GM18502 (cell line): ENCODE data around the gene OXCT2.

ENCODE experiments used
- ATAC-seq: cut with Tn5 transposase; IDR thresholded peaks from one replicate; pipeline ENCODE4 v1.9.1; 2021; ENCODE audit warnings: mild to moderate bottlenecking; ENCODE audit not compliant: unreplicated experiment, poor library complexity

OXCT2 gene

DNA sequence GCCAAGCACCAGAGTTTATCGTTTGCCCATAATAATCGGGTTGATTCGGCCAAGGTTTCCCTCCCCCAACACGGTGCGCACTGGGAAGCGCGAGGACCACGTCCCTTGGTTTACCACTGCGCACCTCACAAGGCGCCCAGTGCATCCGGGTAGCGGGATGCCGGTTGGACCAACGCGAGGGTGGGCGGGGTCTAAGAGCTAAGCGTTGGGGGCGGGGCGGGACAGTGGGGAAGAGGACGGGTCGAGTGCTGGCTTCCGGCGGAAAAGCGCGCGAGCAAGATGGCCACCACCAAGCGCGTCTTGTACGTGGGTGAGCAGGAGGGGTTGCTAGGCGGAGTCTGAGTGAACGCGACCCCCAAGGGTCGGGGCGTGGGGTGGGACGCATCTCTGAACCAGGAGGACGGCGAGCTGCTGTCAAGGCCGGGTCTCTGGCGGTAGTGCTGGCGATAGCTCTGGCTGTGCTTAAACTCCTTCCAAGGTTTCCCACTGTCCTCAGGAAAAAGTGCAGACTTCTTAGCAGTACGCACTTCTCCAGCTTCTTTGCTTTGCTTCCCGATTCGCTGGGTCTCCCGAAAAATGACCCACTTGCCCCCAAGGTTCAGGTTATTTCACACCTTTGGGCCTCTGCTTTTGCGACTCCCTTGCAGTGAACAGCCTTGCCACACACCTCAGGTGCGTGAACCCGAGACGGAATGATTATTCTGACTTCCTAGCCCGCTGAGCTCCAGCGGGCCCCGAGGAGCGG, 32.4 kb downstream of the OXCT2 start, which contains the start of gene PPIE:
Gene PPIE (plus strand): TSS at position 261 of the 745 bp plus-strand sequence. CDS start 19 bp downstream, at position 280.
- ATAC-seq: peak; percentile 91

DNA sequence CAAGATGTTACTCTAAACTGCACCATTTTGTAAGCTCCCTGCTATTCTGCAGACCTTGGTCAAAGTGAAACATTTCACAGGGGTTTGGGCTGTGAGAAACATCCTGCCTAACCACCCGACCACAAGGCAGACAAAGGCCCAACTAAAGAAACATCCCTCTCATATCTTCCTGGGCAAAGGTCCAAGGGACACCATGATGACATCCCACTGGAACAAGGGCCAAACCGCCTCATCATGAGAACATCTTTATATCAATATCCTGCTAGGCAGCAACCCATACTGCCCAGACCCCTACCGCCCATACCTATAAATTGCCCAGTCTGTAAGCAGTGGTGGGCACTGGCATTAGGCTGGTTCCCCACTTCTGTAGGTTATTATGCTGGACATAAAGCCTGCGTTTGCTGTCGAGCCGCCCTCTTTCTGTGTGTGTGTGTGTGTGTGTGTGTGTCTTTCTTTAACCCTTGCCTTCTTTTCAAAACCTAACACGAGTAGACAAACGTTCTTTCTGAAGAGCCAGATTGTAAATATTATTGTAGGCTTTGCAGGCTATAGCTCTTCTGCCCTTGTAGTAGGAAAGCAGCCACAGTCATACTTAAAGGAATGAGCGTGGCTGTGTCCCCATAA, 33.5 kb downstream of the OXCT2 start:
- no peak for ATAC-seq

DNA sequence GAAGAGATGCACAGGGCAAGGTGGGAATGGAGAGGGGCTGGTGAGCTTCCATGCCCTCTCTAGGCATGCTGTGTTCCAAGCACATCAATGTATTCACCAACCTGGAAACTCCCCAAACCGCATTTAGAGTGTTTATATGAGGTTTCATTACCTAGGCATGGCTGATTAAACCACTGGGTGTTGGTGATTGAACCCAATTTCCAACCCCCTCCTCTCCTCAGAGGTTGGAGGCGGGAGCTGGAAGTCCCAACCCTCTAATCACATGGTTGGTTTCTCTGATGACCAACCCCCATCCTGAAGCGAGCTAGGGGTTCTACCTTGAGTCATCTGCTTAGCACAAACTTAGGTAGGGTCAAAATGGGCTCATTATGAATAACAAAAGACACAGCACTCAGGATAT, 35.4 kb downstream of the OXCT2 start:
- ATAC-seq: no peak

DNA sequence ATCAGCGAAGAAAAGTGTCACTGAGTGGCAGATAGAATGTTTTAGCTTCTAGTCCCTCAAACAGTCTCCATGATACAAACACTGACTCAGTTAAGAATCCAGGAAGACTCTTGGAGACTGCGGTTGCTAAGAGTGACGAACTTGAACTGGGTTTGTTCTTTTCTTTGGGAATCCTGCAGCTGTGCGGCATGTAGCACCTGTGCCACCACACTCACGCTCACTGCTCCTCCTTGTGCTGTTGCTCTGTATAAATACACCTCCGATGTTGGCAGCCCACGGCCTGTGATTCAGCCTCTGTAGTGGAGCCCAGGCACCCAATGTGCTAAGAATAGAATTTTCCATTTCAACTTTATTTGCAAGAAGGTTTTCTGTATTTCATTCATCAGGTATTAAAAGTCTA, 38.0 kb downstream of the OXCT2 start:
- ATAC-seq: no peak

DNA sequence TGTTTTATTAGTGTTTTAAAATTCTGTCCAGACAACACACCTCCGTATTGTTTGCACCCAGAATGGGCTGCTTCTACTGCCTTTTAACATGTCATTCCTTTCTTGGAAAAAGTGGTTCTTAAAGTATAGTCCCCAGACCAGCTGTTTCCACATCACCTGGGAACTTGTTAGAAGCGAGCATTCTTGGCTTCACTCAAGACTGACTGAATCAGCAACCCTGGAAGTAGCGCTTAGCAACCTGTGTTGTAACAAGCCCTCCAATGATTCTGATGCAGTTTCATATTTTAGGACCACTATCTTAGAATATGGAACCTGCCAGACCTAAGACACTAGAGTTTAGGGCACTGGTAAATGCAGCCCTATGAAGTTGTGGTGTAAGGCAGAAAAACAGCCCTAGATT, 38.4 kb downstream of the OXCT2 start:
- no peak for ATAC-seq

DNA sequence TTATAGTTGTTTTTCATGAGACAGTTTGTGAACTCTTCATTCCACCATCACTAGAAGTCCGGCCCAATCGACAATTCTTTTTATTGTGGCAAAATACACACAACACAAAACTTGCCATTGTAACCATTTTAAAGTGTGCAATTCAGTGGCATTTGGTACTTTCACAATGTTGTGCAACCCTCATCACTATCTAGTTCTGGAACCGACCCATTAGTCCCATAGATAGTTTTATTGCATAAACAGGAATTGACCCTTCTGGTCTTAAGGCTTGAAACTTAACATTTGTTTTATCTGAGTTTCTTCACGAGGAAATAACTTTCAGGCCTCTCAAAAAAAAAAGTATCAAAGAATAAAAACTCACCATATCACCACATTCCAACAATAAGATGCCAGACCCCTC, 41.3 kb downstream of the OXCT2 start:
- ATAC-seq: no peak

DNA sequence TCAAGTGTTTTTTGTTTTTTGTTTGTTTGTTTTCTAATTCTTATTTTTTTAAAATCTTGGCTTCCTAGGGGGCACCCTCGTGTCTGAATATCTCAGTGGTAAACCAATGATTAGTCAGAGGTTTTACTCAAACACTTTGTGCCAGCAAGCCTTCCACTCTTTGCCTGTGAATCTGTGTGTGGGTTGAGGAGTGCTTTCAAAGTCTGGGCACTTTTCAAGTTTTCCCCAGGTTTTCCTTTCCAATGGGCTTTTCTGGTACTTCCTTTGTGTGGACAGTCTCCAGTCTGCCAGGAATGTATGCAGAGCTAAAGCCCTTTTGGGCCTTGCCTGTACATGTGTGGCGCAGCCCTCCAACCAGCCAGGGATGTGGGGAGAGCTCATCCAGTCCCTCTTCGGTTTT, 42.1 kb downstream of the OXCT2 start:
- no peak for ATAC-seq

DNA sequence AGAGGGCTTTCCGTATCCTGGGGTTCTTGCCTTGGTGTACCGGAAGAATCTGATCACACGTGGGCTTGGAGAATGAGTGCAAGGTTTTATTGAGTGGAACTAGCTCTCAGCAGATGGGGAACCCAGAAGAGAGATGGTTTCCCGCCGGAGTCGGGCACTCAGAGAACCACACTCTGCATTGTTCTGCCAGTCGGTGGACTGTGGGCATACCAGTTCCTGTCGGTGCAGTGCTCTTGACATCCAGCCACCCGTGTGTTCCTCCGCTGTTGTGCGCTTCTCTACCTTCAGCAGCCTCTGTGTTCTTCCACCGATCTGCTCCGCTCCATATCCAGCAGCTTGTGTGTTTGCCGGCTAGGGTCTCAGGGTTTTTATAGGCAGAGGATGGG, 43.2 kb downstream of the OXCT2 start:
- no peak for ATAC-seq

DNA sequence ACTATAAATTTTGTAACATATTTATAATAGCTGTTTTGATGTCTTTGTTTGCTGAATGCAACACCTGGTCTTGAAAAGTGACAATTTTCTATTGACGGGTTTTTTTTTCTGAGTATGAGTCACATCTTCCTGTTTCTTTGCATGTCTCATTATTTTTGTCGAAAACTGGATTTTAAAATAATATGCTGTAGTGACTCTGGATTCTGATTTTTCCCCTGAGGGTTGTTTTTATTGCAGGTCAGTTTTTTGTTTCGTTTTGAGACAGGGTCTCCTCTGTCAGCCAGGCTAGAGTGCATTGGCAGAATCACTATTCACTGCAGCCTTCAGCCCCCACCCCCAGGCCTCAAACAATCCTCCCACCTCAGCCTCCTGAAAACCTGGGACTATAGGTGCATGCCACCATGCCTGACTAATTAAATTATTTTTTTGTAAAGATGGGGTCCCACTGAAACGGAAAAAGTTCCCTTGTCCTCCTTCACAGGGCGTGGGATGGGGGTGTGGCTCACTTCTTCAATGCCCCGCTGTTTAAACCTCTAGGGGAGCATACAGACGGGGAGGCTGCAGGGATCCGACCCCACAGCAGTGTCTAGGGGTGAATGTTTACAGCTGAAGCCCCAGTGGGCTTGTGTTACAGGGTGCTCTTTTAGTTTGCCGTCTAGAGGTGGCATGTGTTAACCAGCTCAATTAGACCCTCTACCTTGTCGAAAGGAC, 43.8 kb downstream of the OXCT2 start:
- ATAC-seq: no peak

DNA sequence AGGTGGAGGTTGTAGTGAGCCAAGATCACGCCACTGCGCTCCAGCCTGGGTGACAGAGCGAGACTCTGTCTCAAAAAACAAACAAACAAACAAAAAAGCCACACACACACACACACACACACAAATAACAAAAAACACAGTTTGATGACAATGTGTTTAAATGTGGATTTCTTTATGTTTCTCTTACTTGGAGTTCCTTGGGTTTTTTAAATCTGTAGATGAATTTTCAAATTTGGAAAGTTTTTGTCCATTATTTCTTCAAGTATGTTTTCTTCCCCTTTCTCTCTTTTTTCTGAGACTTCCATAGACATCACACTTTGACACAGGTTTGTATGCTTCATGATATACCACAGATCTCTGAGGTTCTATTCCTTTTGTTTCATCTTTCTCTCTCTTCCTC, 44.5 kb downstream of the OXCT2 start:
- no peak for ATAC-seq

DNA sequence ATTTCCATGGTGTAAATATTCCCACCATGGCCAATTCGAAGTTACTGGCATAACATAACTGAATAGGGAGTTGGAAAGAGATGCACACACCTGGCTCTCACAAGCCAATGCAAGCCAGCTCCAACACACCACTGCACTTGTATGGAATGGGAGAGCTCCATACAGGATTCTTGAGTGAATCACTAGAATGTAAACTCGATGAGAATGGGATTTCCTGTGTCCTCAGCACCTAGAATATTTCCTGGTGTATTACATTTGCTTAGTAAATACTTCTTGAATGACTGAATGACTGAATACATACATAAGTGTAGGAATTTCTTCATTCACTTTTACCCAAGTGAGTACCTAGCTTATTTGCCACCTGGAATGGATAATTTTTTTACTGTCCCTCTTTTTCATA, 48.7 kb downstream of the OXCT2 start:
- no peak for ATAC-seq

DNA sequence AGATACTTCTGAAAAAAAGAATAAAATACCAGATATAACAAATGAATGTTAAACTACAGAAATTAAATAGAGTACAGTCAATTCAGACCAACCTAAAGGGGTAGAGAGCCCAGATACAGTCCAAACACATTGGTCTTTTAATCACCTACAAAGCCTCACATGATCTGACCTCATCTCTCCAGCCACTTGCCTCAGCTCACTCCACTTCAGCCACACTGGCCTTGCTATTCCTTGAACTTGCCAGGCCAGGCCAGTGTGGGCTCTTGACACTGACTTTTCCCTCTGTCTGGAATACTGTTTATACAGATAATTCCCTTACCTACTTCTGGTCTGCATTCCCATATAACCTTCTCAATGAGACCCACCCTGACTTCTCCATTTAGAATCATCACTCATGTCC, 49.5 kb downstream of the OXCT2 start:
- no peak for ATAC-seq

DNA sequence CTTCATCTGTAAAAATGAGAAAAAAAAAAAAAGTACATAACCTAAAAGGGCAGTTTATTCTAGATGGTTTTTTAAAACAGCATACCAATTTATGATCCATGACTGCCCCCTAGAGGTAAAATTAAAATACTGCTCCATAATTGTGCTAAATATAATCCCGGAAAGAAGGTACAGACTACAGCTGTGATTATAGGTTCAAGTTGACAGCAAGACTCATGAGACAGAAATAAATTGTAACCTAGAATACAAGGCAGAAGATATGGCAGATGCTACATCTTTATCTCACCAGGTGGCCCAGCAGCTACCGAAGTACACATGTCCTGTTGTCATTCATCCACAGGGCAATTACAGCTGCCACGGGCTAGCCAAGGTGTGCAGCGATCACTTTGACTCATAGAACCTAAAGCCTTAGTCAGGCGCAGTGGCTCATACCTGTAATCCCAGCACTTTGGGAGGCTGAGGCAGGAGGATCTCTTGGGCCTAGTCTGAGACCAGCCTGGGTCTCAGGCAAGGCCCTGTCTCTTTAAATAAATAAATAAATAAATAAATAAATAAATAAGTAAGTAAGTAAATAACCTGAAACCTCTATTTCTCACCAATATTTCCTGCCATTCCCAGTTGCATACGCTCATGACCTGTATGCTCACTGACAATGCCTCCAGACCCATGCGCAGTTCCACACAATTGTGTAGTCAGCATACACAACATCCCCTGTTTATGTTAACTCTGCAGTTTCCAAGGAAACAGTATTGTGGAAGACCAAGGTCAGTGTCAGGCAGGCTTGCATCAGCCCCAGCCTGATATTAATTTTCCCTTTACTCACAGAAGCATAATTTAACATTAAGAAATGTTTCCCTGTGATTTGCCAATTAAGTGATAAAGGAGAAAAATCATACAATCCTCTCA, 50.8 kb downstream of the OXCT2 start:
- ATAC-seq: no peak
